Kidney (tissue), 14 donors: ENCODE measurements around the gene MICAL2. TPM values are rescaled to one million over a fixed set of nuclear protein-coding genes. Genes with fewer than 3 reads are reported as not detected.
A peak's percentile ranks its signal among the peaks of the same experiment; 100 is the strongest.

Experiments
- DNase-seq, 5 donors: peaks; one replicate each; pipeline ENCODE4 v3.0.0-alpha.2; 2013 to 2020
- FAIRE-seq: peaks from 2 replicates; lab custom pipeline; 2012; peaks lifted over from hg19 to GRCh38; lab: Jason Lieb, UNC
- H3K27ac ChIP-seq, 2 donors: one replicate each; pipeline ENCODE4 v1.7.0; 2013; ENCODE audit warnings: low read depth in 2 of 2, low read length in 2 of 2, inconsistent platforms in 1 of 2
- H3K27me3 ChIP-seq: one replicate; pipeline ENCODE4 v1.7.1; 2013; ENCODE audit warnings: low read length, inconsistent platforms; ENCODE audit not compliant: control insufficient read depth, insufficient read depth
- H3K36me3 ChIP-seq, 3 donors: one replicate each; pipeline versions ENCODE4 v1.7.0 to v1.7.1; 2013; ENCODE audit warnings: low read length in 3 of 3, control low read depth in 1 of 3, inconsistent platforms in 1 of 3; ENCODE audit not compliant: insufficient read depth in 3 of 3, control insufficient read depth in 2 of 3
- H3K4me1 ChIP-seq, 3 donors: one replicate each; pipeline versions ENCODE4 v1.7.0 to v1.7.1; 2013; ENCODE audit warnings: low read length in 3 of 3, inconsistent platforms in 1 of 3, low read depth in 1 of 3; ENCODE audit not compliant: control insufficient read depth in 2 of 3, insufficient read depth in 2 of 3
- H3K4me3 ChIP-seq, 3 donors: one replicate each; pipeline versions ENCODE4 v1.7.0 to v1.8.1; 2013; ENCODE audit warnings: low read length in 3 of 3, control low read depth in 1 of 3, inconsistent platforms in 1 of 3
- H3K9ac ChIP-seq, 3 donors: one replicate each; pipeline versions ENCODE4 v1.7.0 to v1.7.1; 2013; ENCODE audit warnings: low read length in 3 of 3, control low read depth in 1 of 3, inconsistent platforms in 1 of 3
- H3K9me3 ChIP-seq, 3 donors: one replicate each; pipeline versions ENCODE4 v1.7.0 to v1.7.1; 2013; ENCODE audit warnings: low read length in 3 of 3, control low read depth in 1 of 3, inconsistent platforms in 1 of 3; ENCODE audit not compliant: control insufficient read depth in 2 of 3, insufficient read depth in 1 of 3
- CTCF ChIP-seq: IDR thresholded peaks from 3 replicates; pipeline ENCODE4 v1.5.1; 2012; ENCODE audit warnings: mild to moderate bottlenecking, moderate library complexity, borderline replicate concordance; ENCODE audit not compliant: insufficient read depth; ENCODE audit errors: extremely low read depth
- intact Hi-C: fragments of 100-400 bp; cut with DNase I; formaldehyde crosslinking; loops from one replicate; pipeline ENCODE4 v1.11.1; 2022
- polyA plus RNA-seq: library from polyadenylated mRNA; stranded (reverse); fragments of 350-450 nt; fragmentation: Illumina TruSeq; extraction: RNeasy Lipid Tissue Mini Kit (QIAGEN cat#74804); gene quantifications from one replicate; pipeline ENCODE4 v1.2.3, GENCODE V29; 2014; ENCODE audit warnings: low read depth, low replicate concordance; ENCODE audit not compliant: insufficient read depth
- total RNA-seq: library from RNA; stranded (reverse); fragmentation: NEBNext Ultra II Directional; extraction: Animal tissue kit (Norgen Biotek cat#: 25700); gene quantifications from one replicate; pipeline ENCODE4 v1.2.1, GENCODE V29; 2021
- donor health status: control.
- donor health status: control.
- donor health status: control.
- donor health status: control.
- donor health status: control.
- donor health status: DM: yes; HTN: yes; CAD: no.
- donor health status: Normal renal cell carcinoma (clear cell type).

The MICAL2 gene
- total and polyA plus RNA-seq, 2 donors from 2014 or later = 7.8 to 64.5 TPM

- Histone ChIP-seq H3K27ac (no peak overlapping the region), H3K27me3 (no peaks in the 10 kb centered on the region), H3K4me1 (peaks cover 0 to 10% (median 6%) of the 10 kb centered on the region in 3 donors), H3K36me3 (no peaks in the 10 kb centered on the region), H3K9me3 (no peaks in the 10 kb centered on the region), H3K9ac (no peak overlapping the region), H3K4me3 (no peak overlapping the region)
- TF ChIP-seq CTCF = no peak
- intact Hi-C loops = no loop called here
- FAIRE-seq = no peak
- no peak for DNase-seq
Measured at GRCh38 chr11:12137005-12137690, 26.8 kb downstream of the MICAL2 start.

DNA sequence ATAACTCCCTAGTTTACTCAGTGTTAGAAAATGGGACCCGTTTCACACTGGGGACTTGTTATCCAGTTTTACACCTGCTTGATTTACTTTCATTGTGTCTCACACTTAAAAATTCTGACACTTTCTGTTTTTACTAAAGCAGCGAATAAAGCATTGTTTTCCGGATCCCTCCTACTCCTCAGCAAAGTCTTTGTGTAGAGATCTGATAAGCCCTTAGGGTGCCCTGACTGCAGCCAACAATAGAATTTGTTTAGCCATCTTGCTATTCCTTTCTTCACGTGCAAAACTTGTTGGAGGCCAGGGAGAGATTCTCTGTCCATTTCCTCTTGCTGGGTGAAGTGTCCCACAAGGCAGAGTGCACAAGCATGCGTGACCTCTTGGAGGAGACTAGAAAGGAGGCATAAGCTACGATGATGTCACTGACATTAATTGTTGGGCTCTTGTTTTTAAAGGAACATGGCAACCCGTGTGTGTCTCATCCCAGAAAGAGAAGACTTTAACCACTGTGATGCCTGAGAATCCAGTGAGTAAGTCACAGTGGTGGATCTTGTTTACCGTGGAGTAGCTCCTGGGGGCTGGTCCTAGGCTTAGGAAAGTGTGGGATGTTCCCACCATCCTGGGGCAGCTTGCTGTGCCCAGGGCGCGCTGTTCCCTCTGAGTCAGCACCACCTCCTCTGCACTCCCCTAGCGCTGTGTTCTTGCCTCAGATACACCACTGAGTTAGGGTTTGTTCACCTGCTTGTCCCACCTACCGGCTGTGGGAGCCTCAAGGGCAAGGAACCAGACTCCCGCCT, 27.7 kb downstream of the MICAL2 start:
- no peaks in the 10 kb centered on the region for H3K9me3 ChIP-seq
- no peak overlapping the region for H3K9ac ChIP-seq
- DNase-seq = peak in 1 of 5 donors; percentile 58
- no peaks in the 10 kb centered on the region for H3K36me3 ChIP-seq
- peak overlapping the region; percentile 36 to 45 for H3K27ac ChIP-seq
- no peak overlapping the region for H3K4me3 ChIP-seq
- no peak for TF ChIP-seq CTCF
- no peaks in the 10 kb centered on the region for H3K27me3 ChIP-seq
- H3K4me1 ChIP-seq = peaks cover 0 to 17% (median 6%) of the 10 kb centered on the region in 3 donors
- FAIRE-seq = no peak
- intact Hi-C loops = no loop called here

GRCh38 chr11:12139144-12139881, 28.9 kb downstream of the MICAL2 start:
- H3K9me3 ChIP-seq = no peaks in the 10 kb centered on the region
- H3K9ac ChIP-seq = no peak overlapping the region
- peak overlapping the region; percentile 36 to 41 for H3K27ac ChIP-seq
- FAIRE-seq (no peak), DNase-seq (no peak)
- TF ChIP-seq CTCF = no peak
- intact Hi-C loops = no loop called here
- peaks cover 0 to 19% (median 11%) of the 10 kb centered on the region in 3 donors for H3K4me1 ChIP-seq
- H3K36me3 ChIP-seq = no peaks in the 10 kb centered on the region
- no peak overlapping the region for H3K4me3 ChIP-seq
- H3K27me3 ChIP-seq = no peaks in the 10 kb centered on the region
